SU-DHL-6 (cell line): ENCODE measurements around the gene IGFBP7.

Experiments used
- H2AFZ ChIP-seq: fragments of 200-600 bp; sonication (generic); 2 replicates; pipeline ENCODE4 v1.6.1; 2014; ENCODE audit warnings: low read depth, mild to moderate bottlenecking, moderate library complexity, mixed read lengths, antibody characterized with exemption, low read length; ENCODE audit not compliant: severe bottlenecking
- H3F3A ChIP-seq: fragments of 200-600 bp; shearing (Covaris generic); 2 replicates; pipeline ENCODE4 v1.6.0; 2016; ENCODE audit warnings: antibody characterized with exemption, mild to moderate bottlenecking; ENCODE audit not compliant: insufficient read depth
- H3K27ac ChIP-seq: fragments of 200-600 bp; sonication (generic); 2 replicates; pipeline ENCODE4 v1.5.1; 2016; ENCODE audit warnings: low read depth, mild to moderate bottlenecking, low read length, moderate library complexity, mixed read lengths
- H3K27me3 ChIP-seq: fragments of 200-600 bp; sonication (generic), shearing (Covaris generic); 2 replicates; pipeline ENCODE4 v1.6.0; 2014; ENCODE audit warnings: mild to moderate bottlenecking, low read length
- H3K36me3 ChIP-seq: fragments of 200-600 bp; sonication (generic); 2 replicates; pipeline ENCODE4 v1.6.1; 2014; ENCODE audit warnings: mild to moderate bottlenecking, low read length, mixed read lengths
- H3K4me2 ChIP-seq: fragments of 300-600, 200-600 bp; shearing (Covaris generic), sonication (generic); 2 replicates; pipeline ENCODE4 v1.6.0; 2014; ENCODE audit warnings: low read length, low read depth, mild to moderate bottlenecking; ENCODE audit not compliant: poor library complexity, severe bottlenecking
- H3K4me3 ChIP-seq: fragments of 200-600 bp; sonication (generic); 2 replicates; pipeline ENCODE4 v1.5.1; 2014; ENCODE audit warnings: antibody characterized with exemption, low read length, mild to moderate bottlenecking, mixed read lengths; ENCODE audit not compliant: insufficient read depth, poor library complexity, severe bottlenecking
- H3K79me2 ChIP-seq: fragments of 200-600 bp; sonication (generic); 2 replicates; pipeline ENCODE4 v1.6.1; 2014; ENCODE audit warnings: mild to moderate bottlenecking, low read length, moderate library complexity; ENCODE audit not compliant: insufficient read depth
- H3K9ac ChIP-seq: fragments of 200-600 bp; sonication (generic); 2 replicates; pipeline ENCODE4 v1.7.0; 2014; ENCODE audit warnings: mild to moderate bottlenecking, low read length
- H3K9me2 ChIP-seq: fragments of 200-600 bp; sonication (generic); replicated peaks from 2 replicates; pipeline ENCODE4 v1.6.1; 2014; ENCODE audit warnings: low read length; ENCODE audit not compliant: insufficient read depth
- H3K9me3 ChIP-seq: fragments of 200-600 bp; sonication (generic); 2 replicates; pipeline ENCODE4 v1.6.1; 2014; ENCODE audit warnings: low read length, mixed read lengths; ENCODE audit not compliant: insufficient read depth
- H4K20me1 ChIP-seq: fragments of 200-600 bp; sonication (generic); 2 replicates; pipeline ENCODE4 v1.6.1; 2014; ENCODE audit warnings: low read depth, mild to moderate bottlenecking, antibody characterized with exemption, low read length, moderate library complexity, mixed read lengths
- EZH2phosphoT487 ChIP-seq: fragments of 200-600 bp; sonication (generic), shearing (Covaris generic); conservative IDR thresholded peaks from 2 replicates; pipeline ENCODE4 v1.6.1; 2018; ENCODE audit warnings: mild to moderate bottlenecking, antibody characterized with exemption, low read length, moderate library complexity, mixed read lengths
- TF ChIP-seq, protein P1 (sequence below): fragments of 200-600 bp; sonication (generic); IDR thresholded peaks from one replicate; pipeline ENCODE4 v1.5.1; 2017; ENCODE audit warnings: antibody characterized with exemption, mild to moderate bottlenecking, low read length, moderate library complexity; ENCODE audit not compliant: insufficient read depth, poor library complexity, severe bottlenecking

Gene IGFBP7

DNA sequence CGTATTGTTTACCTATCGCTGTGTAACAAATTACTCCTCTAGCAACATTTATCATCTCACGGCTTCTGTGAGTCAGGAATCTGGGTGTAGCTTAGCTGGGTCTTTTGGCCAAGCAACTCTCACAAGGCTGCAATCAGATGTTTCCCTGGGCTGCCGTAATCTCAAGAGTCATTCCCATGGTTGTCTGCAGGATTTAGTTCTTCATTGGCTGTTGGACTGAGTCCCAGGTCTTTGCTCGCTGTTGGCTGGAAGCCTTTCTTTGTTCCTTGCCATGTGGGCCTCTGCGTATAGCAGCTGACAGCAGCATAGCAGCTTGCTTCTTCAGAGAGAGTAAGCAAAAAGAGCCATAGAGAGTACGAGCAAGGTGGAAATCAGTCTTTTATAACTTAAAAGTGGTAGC lies 114.7 kb downstream of the IGFBP7 start:
- Histone ChIP-seq H3K36me3 (peaks cover 5% of the 10 kb centered on the region; the same call in 1 of the 2 replicates), H3K9me3 (no peaks in the 10 kb centered on the region), H3K79me2 (peaks cover 12% of the 10 kb centered on the region; the same call in 1 of the 2 replicates), H3K9ac (no peak overlapping the region), H3K9me2 (no peaks in the 10 kb centered on the region), H3F3A (no peaks in the 10 kb centered on the region), H3K27me3 (no peaks in the 10 kb centered on the region), H3K4me2 (no peak overlapping the region), H3K4me3 (no peak overlapping the region), H2AFZ (no peak overlapping the region), H3K27ac (no peak overlapping the region), H4K20me1 (no peaks in the 10 kb centered on the region)
- TF ChIP-seq EZH2phosphoT487 = no peak
- TF ChIP-seq, protein P1, sequence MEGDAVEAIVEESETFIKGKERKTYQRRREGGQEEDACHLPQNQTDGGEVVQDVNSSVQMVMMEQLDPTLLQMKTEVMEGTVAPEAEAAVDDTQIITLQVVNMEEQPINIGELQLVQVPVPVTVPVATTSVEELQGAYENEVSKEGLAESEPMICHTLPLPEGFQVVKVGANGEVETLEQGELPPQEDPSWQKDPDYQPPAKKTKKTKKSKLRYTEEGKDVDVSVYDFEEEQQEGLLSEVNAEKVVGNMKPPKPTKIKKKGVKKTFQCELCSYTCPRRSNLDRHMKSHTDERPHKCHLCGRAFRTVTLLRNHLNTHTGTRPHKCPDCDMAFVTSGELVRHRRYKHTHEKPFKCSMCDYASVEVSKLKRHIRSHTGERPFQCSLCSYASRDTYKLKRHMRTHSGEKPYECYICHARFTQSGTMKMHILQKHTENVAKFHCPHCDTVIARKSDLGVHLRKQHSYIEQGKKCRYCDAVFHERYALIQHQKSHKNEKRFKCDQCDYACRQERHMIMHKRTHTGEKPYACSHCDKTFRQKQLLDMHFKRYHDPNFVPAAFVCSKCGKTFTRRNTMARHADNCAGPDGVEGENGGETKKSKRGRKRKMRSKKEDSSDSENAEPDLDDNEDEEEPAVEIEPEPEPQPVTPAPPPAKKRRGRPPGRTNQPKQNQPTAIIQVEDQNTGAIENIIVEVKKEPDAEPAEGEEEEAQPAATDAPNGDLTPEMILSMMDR = no peak

DNA sequence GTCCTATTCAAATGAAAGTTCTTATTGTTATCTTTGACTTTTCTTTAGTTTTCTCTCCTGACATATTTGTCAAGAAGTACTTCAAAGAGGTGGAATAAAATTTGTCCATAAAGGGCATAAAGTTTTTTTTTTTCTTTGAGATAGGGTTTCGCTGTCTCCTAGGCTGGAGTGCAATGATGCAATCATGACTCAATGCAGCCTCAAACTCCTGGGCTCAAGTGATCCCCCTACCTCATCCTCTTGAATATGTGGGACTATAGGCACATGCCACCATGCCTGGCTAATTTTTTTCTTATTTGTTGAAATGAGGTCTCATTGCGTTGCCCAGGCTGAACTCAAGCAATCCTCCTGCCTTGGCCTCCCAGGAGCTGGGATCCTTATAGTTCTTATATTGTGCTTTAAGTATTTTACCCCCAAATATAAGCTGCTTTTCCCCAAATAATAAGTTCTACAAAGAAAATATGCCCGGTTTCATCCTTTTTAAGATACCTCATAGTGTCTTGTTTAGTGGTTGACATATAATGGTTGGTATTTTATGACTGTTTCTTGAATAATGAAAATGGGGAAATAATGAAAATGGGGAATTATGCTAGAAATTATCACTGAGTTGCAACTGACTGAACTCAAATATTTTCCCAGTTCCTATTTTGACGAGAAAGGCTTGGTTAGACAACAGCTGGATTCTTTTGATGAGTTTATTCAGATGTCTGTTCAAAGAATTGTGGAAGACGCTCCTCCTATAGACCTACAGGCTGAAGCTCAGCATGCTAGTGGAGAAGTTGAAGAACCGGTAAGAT lies 119.9 kb downstream of the IGFBP7 start:
- no peaks in the 10 kb centered on the region for H3K27me3 ChIP-seq
- no peak overlapping the region for H3K4me3 ChIP-seq
- TF ChIP-seq, protein P1 = no peak
- TF ChIP-seq EZH2phosphoT487 = no peak
- H3K9me2 ChIP-seq = no peaks in the 10 kb centered on the region
- no peak overlapping the region for H3K4me2 ChIP-seq
- H3K27ac ChIP-seq = no peak overlapping the region
- H2AFZ ChIP-seq = no peak overlapping the region
- H3K36me3 ChIP-seq = peaks cover 5% of the 10 kb centered on the region; the same call in 1 of the 2 replicates
- no peak overlapping the region for H3K9ac ChIP-seq
- H3F3A ChIP-seq = no peaks in the 10 kb centered on the region
- H3K9me3 ChIP-seq = no peaks in the 10 kb centered on the region
- H4K20me1 ChIP-seq = no peaks in the 10 kb centered on the region
- peaks cover 50% of the 10 kb centered on the region for H3K79me2 ChIP-seq

DNA sequence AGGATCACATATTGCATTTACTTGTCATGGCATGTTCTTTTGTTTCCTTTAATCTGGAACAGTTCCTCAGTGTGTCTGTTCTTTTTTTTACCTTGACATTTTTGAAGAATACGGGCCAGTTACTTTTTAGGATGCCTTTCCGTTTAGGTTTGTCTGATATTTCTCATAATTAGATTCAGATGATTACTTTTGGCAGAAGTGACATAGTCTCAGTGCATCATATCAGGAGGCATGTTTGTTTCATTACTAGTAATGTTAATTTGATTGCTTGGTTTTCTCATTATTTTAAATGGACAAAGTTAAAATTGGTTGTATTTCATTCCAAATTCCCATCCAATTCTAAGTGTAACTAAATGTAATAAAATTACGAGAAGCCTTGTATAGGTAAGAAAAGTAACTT lies 123.2 kb downstream of the IGFBP7 start:
- no peaks in the 10 kb centered on the region for H3K9me3 ChIP-seq
- no peak overlapping the region for H3K4me3 ChIP-seq
- no peaks in the 10 kb centered on the region for H3F3A ChIP-seq
- H3K9ac ChIP-seq = no peak overlapping the region
- no peak overlapping the region for H3K4me2 ChIP-seq
- peaks cover 81% of the 10 kb centered on the region for H3K79me2 ChIP-seq
- no peaks in the 10 kb centered on the region for H3K9me2 ChIP-seq
- no peak overlapping the region for H2AFZ ChIP-seq
- no peak overlapping the region for H3K27ac ChIP-seq
- 0 out of 2 replicates have a peak, but pooled peaks cover 8% of the 10 kb centered on the region for H4K20me1 ChIP-seq
- TF ChIP-seq EZH2phosphoT487 = no peak
- TF ChIP-seq, protein P1 = no peak
- H3K27me3 ChIP-seq = no peaks in the 10 kb centered on the region
- H3K36me3 ChIP-seq = no peaks in the 10 kb centered on the region; the same call in 1 of the 2 replicates
